PC-9 (cell line): Measurements from ENCODE around the gene AK8.

Experiments used
- EZH2 ChIP-seq: fragments of 200-600 bp; sonication (generic); IDR thresholded peaks from 2 replicates; pipeline ENCODE4 v1.8.0; 2017; ENCODE audit warnings: antibody characterized with exemption, low read depth
- TF ChIP-seq, protein P1 (sequence below): fragments of 200-600 bp; sonication (generic); conservative IDR thresholded peaks from 2 replicates; pipeline ENCODE4 v1.6.1; 2017; ENCODE audit warnings: mixed run types, antibody characterized with exemption, mild to moderate bottlenecking, moderate library complexity

DNA sequence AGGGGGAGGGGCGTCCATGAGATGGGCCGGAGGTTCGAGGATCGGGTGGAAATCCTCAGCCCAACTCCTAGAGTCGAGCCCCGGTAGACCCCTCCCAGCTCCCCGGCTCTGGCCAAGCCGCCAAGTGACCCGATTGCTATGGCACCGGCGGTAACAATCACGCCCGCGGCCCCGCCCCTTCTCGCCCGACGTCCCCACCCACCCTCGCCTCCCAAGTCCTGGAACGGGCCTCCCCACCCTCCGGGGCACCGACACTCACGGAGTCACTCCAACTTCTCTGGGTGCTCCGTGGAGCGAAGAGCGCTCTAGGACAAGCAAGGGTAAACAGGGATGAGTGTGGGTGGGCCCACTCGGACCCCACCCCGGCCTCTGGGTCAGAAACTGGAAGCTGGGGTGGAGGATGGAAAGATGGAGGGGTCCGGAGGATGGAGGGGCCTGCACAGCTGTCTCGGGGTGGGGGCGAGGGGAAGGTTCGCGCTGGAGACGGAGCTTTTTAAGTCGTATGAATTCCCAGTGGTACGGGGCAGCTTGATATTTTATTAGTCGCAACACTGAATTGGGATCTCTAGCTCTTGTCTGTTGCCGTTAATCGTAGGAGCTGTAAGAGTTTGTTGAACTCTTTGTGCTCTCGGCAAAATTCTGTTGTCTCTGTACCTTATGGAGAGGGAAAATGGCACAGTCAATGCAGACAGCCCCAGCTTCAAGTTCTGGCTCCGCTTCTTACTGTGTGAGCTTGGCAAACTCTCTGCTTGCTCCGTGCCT, 792 bp upstream of the AK8 start, which contains the start of gene SPACA9:
- TF ChIP-seq, protein P1, sequence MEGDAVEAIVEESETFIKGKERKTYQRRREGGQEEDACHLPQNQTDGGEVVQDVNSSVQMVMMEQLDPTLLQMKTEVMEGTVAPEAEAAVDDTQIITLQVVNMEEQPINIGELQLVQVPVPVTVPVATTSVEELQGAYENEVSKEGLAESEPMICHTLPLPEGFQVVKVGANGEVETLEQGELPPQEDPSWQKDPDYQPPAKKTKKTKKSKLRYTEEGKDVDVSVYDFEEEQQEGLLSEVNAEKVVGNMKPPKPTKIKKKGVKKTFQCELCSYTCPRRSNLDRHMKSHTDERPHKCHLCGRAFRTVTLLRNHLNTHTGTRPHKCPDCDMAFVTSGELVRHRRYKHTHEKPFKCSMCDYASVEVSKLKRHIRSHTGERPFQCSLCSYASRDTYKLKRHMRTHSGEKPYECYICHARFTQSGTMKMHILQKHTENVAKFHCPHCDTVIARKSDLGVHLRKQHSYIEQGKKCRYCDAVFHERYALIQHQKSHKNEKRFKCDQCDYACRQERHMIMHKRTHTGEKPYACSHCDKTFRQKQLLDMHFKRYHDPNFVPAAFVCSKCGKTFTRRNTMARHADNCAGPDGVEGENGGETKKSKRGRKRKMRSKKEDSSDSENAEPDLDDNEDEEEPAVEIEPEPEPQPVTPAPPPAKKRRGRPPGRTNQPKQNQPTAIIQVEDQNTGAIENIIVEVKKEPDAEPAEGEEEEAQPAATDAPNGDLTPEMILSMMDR, result no peak
- TF ChIP-seq EZH2, result no peak
